Superior temporal gyrus (tissue), 1 donor: Measurements from ENCODE around the gene GNPTAB.
A peak's percentile ranks its signal among the peaks of the same experiment; 100 is the strongest.
"Not testable (repeated sequence)": the region's sequence is repeated elsewhere in the genome, so short reads cannot be mapped to it uniquely, and the experiment has no call there.

Experiments used
- DNase-seq: peaks from one replicate; pipeline ENCODE4 v3.0.0-alpha.2; 2016; ENCODE audit errors: extremely low spot score

GNPTAB gene

GRCh38 chr12:101852998-101853397 lies 22.2 kb upstream of the GNPTAB start:
- DNase-seq = no peak

- DNase-seq = no peak
These were observed 19.4 kb upstream of the GNPTAB start for GRCh38 chr12:101850199-101850598.

GRCh38 chr12:101847325-101847724 lies 16.6 kb upstream of the GNPTAB start:
- no peak for DNase-seq

GRCh38 chr12:101845137-101845711 lies 14.5 kb upstream of the GNPTAB start:
- DNase-seq = no peak

GRCh38 chr12:101841069-101841468 lies 10.3 kb upstream of the GNPTAB start:
- DNase-seq = no peak

- peak; percentile 85 for DNase-seq
These were observed 8.8 kb upstream of the GNPTAB start for GRCh38 chr12:101839324-101840283.

- DNase-seq = no peak
These were observed 8.0 kb upstream of the GNPTAB start for GRCh38 chr12:101838628-101839323.

- DNase-seq = no peak
These were observed 1.3 kb upstream of the GNPTAB start for GRCh38 chr12:101832030-101832429.

GRCh38 chr12:101829639-101830366 lies 956 bp downstream of the GNPTAB start:
- peak; percentile 62 for DNase-seq

GRCh38 chr12:101828463-101829196 lies 2.1 kb downstream of the GNPTAB start:
- DNase-seq = no peak

- no peak for DNase-seq
These were observed 3.9 kb downstream of the GNPTAB start for GRCh38 chr12:101826766-101827368.

- peak; percentile 52 for DNase-seq
These were observed 5.9 kb downstream of the GNPTAB start for GRCh38 chr12:101824831-101825230.

GRCh38 chr12:101823891-101824290 lies 6.9 kb downstream of the GNPTAB start:
- DNase-seq = peak; percentile 75

- DNase-seq = no peak
These were observed 7.7 kb downstream of the GNPTAB start for GRCh38 chr12:101823039-101823438.

- DNase-seq = no peak
These were observed 11.3 kb downstream of the GNPTAB start for GRCh38 chr12:101819467-101819866.

- not testable (repeated sequence) for DNase-seq
These were observed 12.1 kb downstream of the GNPTAB start for GRCh38 chr12:101818689-101819088.

- no peak for DNase-seq
These were observed 17.6 kb downstream of the GNPTAB start for GRCh38 chr12:101813117-101813516.

GRCh38 chr12:101812716-101813115 lies 18.0 kb downstream of the GNPTAB start:
- DNase-seq = not testable (repeated sequence)

GRCh38 chr12:101811342-101811741 lies 19.4 kb downstream of the GNPTAB start:
- DNase-seq = not testable (repeated sequence)

- no peak for DNase-seq
These were observed 21.6 kb downstream of the GNPTAB start for GRCh38 chr12:101809208-101809607.

GRCh38 chr12:101806265-101806664 lies 24.5 kb downstream of the GNPTAB start:
- no peak for DNase-seq
